Uterus (tissue), 2 donors: Measurements from ENCODE around the gene SP110.

Experiments used
- CTCF ChIP-seq, 4 experiments: fragments of 200-600 bp in 2 of 4; fragments of 450-650 bp in 2 of 4; sonication (generic) in 2 of 4; IDR thresholded peaks; one replicate each; pipeline ENCODE4 v1.5.1; 2016 to 2019; ENCODE audit warnings: antibody characterized with exemption in 4 of 4, mild to moderate bottlenecking in 2 of 4, moderate library complexity in 1 of 4
- POLR2A ChIP-seq, 2 donors: fragments of 450-650 bp; IDR thresholded peaks; one replicate each; pipeline ENCODE4 v1.6.1; 2016; ENCODE audit warnings: antibody characterized with exemption in 2 of 2, mild to moderate bottlenecking in 1 of 2, moderate library complexity in 1 of 2

GRCh38 chr2:230267059-230267458 is 47.3 kb upstream of the SP110 start:
- TF ChIP-seq POLR2A (IDR thresholded peaks at IDR 0.05) = no peak
- TF ChIP-seq CTCF (IDR thresholded peaks at IDR 0.05) = no peak
